ENCODE data around the gene FMO4.
"Not testable (repeated sequence)": the region's sequence is repeated elsewhere in the genome, so short reads cannot be mapped to it uniquely, and the experiment has no call there.

The FMO4 gene

DNA sequence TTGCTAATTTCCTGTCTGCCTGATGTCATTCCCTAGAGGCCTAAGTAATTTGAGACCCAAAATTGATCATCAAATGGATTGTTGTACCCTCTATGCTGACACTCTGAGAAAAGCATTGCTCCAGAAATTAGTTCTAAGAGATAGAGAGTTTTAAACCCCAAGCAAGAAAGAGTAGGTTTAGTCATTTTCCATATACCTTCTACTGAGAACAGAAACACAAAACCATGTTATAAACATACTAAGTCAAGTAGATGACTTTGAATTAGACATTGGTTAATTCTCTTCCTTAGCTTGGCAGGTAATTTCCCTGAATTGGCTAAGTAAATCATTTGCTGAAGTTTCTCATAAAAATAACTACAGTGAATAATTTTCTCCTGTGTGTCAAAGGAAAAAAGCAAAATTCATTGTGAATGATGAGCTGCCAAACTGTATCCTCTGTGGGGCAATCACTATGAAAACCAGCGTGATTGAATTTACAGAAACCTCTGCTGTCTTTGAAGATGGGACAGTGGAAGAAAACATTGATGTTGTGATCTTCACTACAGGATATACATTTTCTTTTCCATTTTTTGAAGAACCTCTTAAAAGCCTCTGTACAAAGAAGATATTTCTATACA, 20.1 kb downstream of the FMO4 start:
- no peak overlapping the region for H3K4me3 ChIP-seq (ENCODE audit: low read depth, low read length)
- no peak overlapping the region for H3K27ac ChIP-seq (ENCODE audit: low read depth, low read length)
- H3K9ac ChIP-seq (ENCODE audit: low read length), result no peak overlapping the region
- no peaks in the 10 kb centered on the region for H3K36me3 ChIP-seq (ENCODE audit: control insufficient read depth, insufficient read depth, low read length)
- H3K9me3 ChIP-seq (ENCODE audit: control insufficient read depth, insufficient read depth, low read depth, low read length), result no peaks in the 10 kb centered on the region
- no peaks in the 10 kb centered on the region for H3K4me1 ChIP-seq (ENCODE audit: control insufficient read depth, insufficient read depth, low read length)
- H3K27me3 ChIP-seq (ENCODE audit: control insufficient read depth, insufficient read depth, low read length), result no peaks in the 10 kb centered on the region

DNA sequence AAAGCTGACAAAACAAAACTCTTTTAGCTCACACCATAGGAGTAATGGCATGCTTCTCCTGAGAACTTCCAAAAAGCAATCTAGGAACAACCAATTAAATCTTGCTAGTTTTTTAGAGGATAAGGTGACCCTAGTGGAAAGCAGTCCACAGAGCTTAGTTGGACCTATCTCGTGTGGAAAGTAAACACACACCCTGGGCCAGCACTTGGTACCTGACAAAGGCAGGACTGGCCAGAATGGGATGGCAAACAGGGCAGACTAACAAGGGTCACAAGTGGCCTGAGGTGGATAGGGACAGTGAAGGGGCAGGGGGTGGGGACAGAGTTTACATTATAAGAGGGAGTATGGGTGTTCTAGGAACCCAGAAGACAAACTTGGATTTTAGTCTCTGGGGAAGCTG, 22.0 kb downstream of the FMO4 start:
- H3K27me3 ChIP-seq (ENCODE audit: control insufficient read depth, insufficient read depth, low read length), result no peaks in the 10 kb centered on the region
- no peaks in the 10 kb centered on the region for H3K9me3 ChIP-seq (ENCODE audit: control insufficient read depth, insufficient read depth, low read depth, low read length)
- H3K9ac ChIP-seq (ENCODE audit: low read length), result no peak overlapping the region
- no peak overlapping the region for H3K27ac ChIP-seq (ENCODE audit: low read depth, low read length)
- no peaks in the 10 kb centered on the region for H3K4me1 ChIP-seq (ENCODE audit: control insufficient read depth, insufficient read depth, low read length)
- no peak overlapping the region for H3K4me3 ChIP-seq (ENCODE audit: low read depth, low read length)
- no peaks in the 10 kb centered on the region for H3K36me3 ChIP-seq (ENCODE audit: control insufficient read depth, insufficient read depth, low read length)

DNA sequence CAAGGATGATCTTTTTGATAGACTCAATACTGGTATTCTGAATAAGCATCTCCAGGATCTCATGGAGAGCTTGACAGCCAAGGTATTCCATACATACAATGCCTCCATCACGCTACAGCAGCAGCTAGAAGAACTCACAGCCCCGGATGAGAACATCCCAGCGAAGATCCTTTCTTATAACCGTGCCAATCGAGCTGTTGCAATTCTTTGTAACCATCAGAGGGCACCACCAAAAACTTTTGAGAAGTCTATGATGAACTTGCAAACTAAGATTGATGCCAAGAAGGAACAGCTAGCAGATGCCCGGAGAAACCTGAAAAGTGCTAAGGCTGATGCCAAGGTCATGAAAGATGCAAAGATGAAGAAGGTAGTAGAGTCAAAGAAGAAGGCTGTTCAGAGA, 25.4 kb downstream of the FMO4 start:
- not testable (repeated sequence) for H3K4me3 ChIP-seq (ENCODE audit: low read depth, low read length); H3K9me3 ChIP-seq (ENCODE audit: control insufficient read depth, insufficient read depth, low read depth, low read length); H3K4me1 ChIP-seq (ENCODE audit: control insufficient read depth, insufficient read depth, low read length); H3K36me3 ChIP-seq (ENCODE audit: control insufficient read depth, insufficient read depth, low read length); H3K27ac ChIP-seq (ENCODE audit: low read depth, low read length); H3K9ac ChIP-seq (ENCODE audit: low read length); H3K27me3 ChIP-seq (ENCODE audit: control insufficient read depth, insufficient read depth, low read length)

DNA sequence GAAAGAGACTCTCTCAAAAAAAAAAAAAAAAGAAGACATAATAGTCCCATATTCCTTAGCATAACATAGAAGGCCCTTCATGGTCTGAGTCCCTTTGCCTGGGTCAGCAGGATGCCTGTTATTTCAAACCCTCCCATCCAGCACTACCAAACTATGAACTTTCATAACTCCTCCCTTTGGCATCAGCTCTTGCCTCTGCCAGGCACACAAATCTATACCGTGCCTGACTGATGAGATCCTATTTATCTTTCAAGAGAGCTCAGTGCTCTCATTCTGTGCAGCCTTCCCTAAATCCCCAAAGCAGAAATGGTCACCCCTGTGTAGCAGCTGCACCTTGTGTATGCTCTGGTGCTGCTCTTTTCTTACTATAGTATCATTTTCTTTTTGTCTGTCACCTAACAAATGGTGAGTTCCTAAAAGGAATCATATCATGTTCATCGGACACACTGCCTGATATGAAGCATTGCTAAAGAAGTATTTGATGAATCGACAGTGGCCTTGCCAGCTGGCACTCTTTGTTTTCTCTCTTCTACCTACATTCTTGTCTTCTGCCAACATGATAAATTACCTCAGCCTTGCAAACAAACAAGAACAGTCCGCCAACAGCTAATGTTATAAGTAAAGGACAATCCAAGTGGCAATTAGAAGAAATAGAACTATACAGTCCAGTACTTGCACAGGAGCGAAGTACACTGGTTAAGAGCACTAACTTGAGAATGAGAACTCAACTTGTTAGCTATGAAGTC, 29.9 kb downstream of the FMO4 start:
- Histone ChIP-seq H3K27ac (ENCODE audit: low read depth, low read length) (no peak overlapping the region), H3K4me1 (ENCODE audit: control insufficient read depth, insufficient read depth, low read length) (no peaks in the 10 kb centered on the region), H3K27me3 (ENCODE audit: control insufficient read depth, insufficient read depth, low read length) (no peaks in the 10 kb centered on the region), H3K9ac (ENCODE audit: low read length) (no peak overlapping the region), H3K4me3 (ENCODE audit: low read depth, low read length) (no peak overlapping the region), H3K9me3 (ENCODE audit: control insufficient read depth, insufficient read depth, low read depth, low read length) (peaks cover 9% of the 10 kb centered on the region; the same call in 1 of the 2 replicates), H3K36me3 (ENCODE audit: control insufficient read depth, insufficient read depth, low read length) (no peaks in the 10 kb centered on the region)

DNA sequence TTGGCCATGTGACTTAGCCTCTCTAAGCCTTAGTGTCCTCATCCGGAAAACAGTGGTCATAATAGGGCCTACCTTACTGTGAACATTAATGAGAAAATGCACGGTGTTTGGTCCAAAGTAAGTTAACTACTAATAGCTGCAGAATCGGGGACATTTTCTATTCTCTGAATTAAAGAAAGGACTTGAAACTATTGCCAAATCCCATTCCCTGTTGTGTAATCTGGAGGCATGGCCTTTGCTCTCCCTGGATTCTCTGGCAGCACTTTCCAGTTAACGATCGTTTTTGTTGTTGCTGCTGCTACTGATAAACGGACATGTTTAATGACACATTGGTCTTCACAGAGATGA, 30.5 kb downstream of the FMO4 start:
- H3K9ac ChIP-seq (ENCODE audit: low read length), result no peak overlapping the region
- H3K27ac ChIP-seq (ENCODE audit: low read depth, low read length), result no peak overlapping the region

DNA sequence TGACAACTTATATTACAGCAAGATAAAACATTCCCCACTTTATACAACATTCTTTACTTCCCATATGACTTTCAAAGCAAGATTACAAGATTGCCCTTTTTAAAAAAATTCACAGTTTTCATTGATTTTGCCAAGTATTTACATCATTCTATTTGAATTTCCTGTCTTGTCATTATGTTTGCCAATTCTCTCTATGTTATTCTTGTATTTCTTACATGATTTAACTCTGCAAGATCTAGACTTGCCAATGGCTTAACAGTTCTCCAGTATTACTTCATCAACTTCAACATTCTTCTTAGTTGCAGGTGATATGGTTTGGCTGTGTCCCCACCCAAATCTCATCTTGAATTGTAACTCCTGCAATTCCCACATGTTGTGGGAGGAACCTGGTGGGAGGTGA, 31.6 kb downstream of the FMO4 start:
- peaks cover 9% of the 10 kb centered on the region; the same call in 1 of the 2 replicates for H3K9me3 ChIP-seq (ENCODE audit: control insufficient read depth, insufficient read depth, low read depth, low read length)
- no peak overlapping the region for H3K9ac ChIP-seq (ENCODE audit: low read length)
- no peaks in the 10 kb centered on the region for H3K36me3 ChIP-seq (ENCODE audit: control insufficient read depth, insufficient read depth, low read length)
- no peaks in the 10 kb centered on the region for H3K4me1 ChIP-seq (ENCODE audit: control insufficient read depth, insufficient read depth, low read length)
- no peaks in the 10 kb centered on the region for H3K27me3 ChIP-seq (ENCODE audit: control insufficient read depth, insufficient read depth, low read length)
- no peak overlapping the region for H3K4me3 ChIP-seq (ENCODE audit: low read depth, low read length)
- no peak overlapping the region for H3K27ac ChIP-seq (ENCODE audit: low read depth, low read length)

More for the DNA sequence above, 30.5 kb downstream of the FMO4 start:
- Histone ChIP-seq H3K36me3 (ENCODE audit: control insufficient read depth, insufficient read depth, low read length) (no peaks in the 10 kb centered on the region), H3K4me3 (ENCODE audit: low read depth, low read length) (no peak overlapping the region), H3K9me3 (ENCODE audit: control insufficient read depth, insufficient read depth, low read depth, low read length) (peaks cover 9% of the 10 kb centered on the region; the same call in 1 of the 2 replicates), H3K27me3 (ENCODE audit: control insufficient read depth, insufficient read depth, low read length) (no peaks in the 10 kb centered on the region), H3K4me1 (ENCODE audit: control insufficient read depth, insufficient read depth, low read length) (no peaks in the 10 kb centered on the region)

DNA sequence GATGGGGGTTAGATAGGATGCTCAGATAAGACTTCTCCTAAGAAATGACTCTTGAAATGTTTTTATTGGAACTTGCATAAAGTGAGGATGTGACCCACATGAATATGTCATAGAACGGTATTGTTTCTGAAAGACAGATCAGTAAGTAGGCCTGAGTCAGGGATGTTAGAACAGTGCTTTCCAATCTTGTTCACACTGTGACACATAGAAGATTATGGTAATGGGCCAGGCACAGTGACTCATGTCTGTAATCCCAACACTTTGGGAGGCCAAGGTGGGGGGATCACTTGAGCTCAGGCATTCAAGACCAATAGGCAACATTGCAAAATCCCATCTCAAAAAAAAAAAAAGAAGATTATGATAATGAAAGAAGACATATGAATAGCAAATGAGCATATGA, 32.9 kb downstream of the FMO4 start:
- Histone ChIP-seq H3K9me3 (ENCODE audit: control insufficient read depth, insufficient read depth, low read depth, low read length) (peaks cover 9% of the 10 kb centered on the region; the same call in 1 of the 2 replicates), H3K36me3 (ENCODE audit: control insufficient read depth, insufficient read depth, low read length) (no peaks in the 10 kb centered on the region), H3K27ac (ENCODE audit: low read depth, low read length) (no peak overlapping the region), H3K27me3 (ENCODE audit: control insufficient read depth, insufficient read depth, low read length) (no peaks in the 10 kb centered on the region), H3K4me1 (ENCODE audit: control insufficient read depth, insufficient read depth, low read length) (no peaks in the 10 kb centered on the region), H3K9ac (ENCODE audit: low read length) (no peak overlapping the region), H3K4me3 (ENCODE audit: low read depth, low read length) (no peak overlapping the region)

DNA sequence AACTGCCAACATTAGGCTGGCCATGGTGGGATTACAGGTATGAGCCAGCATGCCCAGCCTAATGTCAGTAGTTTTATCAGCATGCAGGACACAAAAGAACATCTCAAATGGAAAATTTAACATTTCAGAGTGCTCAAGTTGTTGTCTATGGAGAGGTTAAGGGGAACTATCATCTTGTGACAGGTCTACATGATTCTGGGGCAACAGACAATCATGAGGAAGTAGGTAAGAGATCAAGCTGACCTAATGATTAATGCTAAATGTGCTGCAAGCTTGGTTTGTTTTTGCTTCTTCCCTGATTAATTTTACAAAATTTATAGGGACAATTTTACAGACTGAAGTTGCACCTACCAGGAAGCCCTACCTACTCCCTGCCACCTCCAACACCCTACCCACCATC, 36.6 kb downstream of the FMO4 start:
- no peak overlapping the region for H3K4me3 ChIP-seq (ENCODE audit: low read depth, low read length)
- no peaks in the 10 kb centered on the region for H3K36me3 ChIP-seq (ENCODE audit: control insufficient read depth, insufficient read depth, low read length)
- 0 out of 2 replicates have a peak, but pooled peaks cover 4% of the 10 kb centered on the region for H3K4me1 ChIP-seq (ENCODE audit: control insufficient read depth, insufficient read depth, low read length)
- H3K27ac ChIP-seq (ENCODE audit: low read depth, low read length), result no peak overlapping the region
- H3K9ac ChIP-seq (ENCODE audit: low read length), result no peak overlapping the region
- H3K27me3 ChIP-seq (ENCODE audit: control insufficient read depth, insufficient read depth, low read length), result no peaks in the 10 kb centered on the region
- peaks cover 9% of the 10 kb centered on the region; the same call in 1 of the 2 replicates for H3K9me3 ChIP-seq (ENCODE audit: control insufficient read depth, insufficient read depth, low read depth, low read length)

DNA sequence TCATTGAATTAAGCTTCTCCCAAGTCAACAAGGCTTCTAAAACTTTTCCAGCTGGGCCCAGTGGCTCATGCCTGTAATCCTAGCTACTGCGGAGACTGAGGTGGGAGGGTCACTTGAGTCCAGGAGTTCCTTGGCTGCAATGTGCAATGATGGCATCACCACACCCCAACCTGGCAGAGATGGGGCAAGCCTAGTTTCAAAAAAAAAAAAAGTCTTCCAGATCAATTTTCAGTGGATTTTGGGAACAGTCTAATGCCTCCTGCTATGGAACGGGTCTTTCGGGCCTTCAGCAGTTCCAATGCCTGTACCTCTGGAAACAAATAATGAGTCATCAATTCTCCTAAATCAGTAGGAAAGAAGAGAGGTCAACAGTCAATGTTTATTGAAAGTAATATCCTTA, 38.0 kb downstream of the FMO4 start:
- Histone ChIP-seq H3K4me1 (ENCODE audit: control insufficient read depth, insufficient read depth, low read length) (0 out of 2 replicates have a peak, but pooled peaks cover 4% of the 10 kb centered on the region), H3K9ac (ENCODE audit: low read length) (no peak overlapping the region), H3K36me3 (ENCODE audit: control insufficient read depth, insufficient read depth, low read length) (no peaks in the 10 kb centered on the region), H3K27ac (ENCODE audit: low read depth, low read length) (no peak overlapping the region), H3K4me3 (ENCODE audit: low read depth, low read length) (no peak overlapping the region), H3K27me3 (ENCODE audit: control insufficient read depth, insufficient read depth, low read length) (no peaks in the 10 kb centered on the region), H3K9me3 (ENCODE audit: control insufficient read depth, insufficient read depth, low read depth, low read length) (no peaks in the 10 kb centered on the region)

DNA sequence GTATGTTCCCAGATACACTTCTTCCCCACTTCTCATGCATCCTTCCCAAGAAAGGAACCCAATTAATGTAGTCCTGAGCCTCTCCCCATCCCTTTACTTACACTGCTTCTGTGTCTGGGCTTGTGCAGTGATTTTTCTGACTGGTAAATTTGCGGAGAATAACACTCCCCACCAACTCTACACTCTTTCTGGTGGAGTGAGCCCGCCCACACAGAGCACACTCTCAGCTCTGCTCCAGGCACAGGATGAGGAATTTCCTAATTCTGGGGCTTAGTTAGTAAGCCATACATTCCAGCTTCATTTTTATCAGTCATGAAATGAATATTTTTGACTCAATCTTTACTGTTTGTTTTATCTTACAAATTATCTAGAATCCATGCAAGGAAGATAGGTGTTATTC, 38.6 kb downstream of the FMO4 start:
- Histone ChIP-seq H3K27me3 (ENCODE audit: control insufficient read depth, insufficient read depth, low read length) (no peaks in the 10 kb centered on the region), H3K27ac (ENCODE audit: low read depth, low read length) (no peak overlapping the region), H3K36me3 (ENCODE audit: control insufficient read depth, insufficient read depth, low read length) (no peaks in the 10 kb centered on the region), H3K4me3 (ENCODE audit: low read depth, low read length) (no peak overlapping the region), H3K9ac (ENCODE audit: low read length) (no peak overlapping the region), H3K4me1 (ENCODE audit: control insufficient read depth, insufficient read depth, low read length) (0 out of 2 replicates have a peak, but pooled peaks cover 4% of the 10 kb centered on the region), H3K9me3 (ENCODE audit: control insufficient read depth, insufficient read depth, low read depth, low read length) (no peaks in the 10 kb centered on the region)

DNA sequence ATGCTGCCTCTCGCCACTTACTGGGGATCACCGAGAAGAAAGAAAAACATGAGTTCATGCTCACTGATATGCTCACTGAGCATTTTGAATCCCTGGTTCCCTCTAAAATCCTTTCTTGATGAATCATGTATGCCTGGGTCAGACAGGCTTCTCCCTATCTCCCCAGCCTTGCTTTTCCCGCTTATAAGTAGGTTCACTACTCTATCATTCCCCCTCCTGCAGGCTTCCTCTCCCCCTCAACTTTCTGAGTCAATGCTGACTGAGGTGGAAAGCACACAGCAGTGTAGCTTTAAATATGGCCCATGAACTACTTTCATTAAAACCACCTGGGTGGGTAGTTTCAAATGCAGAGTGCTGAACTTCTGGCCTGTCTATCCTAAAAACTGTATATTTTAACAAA, 41.7 kb downstream of the FMO4 start:
- no peak overlapping the region for H3K9ac ChIP-seq (ENCODE audit: low read length)
- no peak overlapping the region for H3K27ac ChIP-seq (ENCODE audit: low read depth, low read length)
- H3K27me3 ChIP-seq (ENCODE audit: control insufficient read depth, insufficient read depth, low read length), result no peaks in the 10 kb centered on the region
- no peak overlapping the region for H3K4me3 ChIP-seq (ENCODE audit: low read depth, low read length)
- no peaks in the 10 kb centered on the region for H3K36me3 ChIP-seq (ENCODE audit: control insufficient read depth, insufficient read depth, low read length)
- H3K4me1 ChIP-seq (ENCODE audit: control insufficient read depth, insufficient read depth, low read length), result peaks cover 10% of the 10 kb centered on the region; the same call in 1 of the 2 replicates
- H3K9me3 ChIP-seq (ENCODE audit: control insufficient read depth, insufficient read depth, low read depth, low read length), result no peaks in the 10 kb centered on the region
